T-helper 1 cell treated with Interleukin-12 subunit alpha and Interleukin-12 subunit beta and Interleukin-4 antibody, amounts not matched to agents 30 ng/mL and 1 ng/mL, for 36 hours (primary cell): ENCODE data around the gene TAF1D. TPM values are rescaled to one million over a fixed set of nuclear protein-coding genes. Genes with fewer than 3 reads are reported as not detected.
"Not testable (repeated sequence)": the region's sequence is repeated elsewhere in the genome, so short reads cannot be mapped to it uniquely, and the experiment has no call there.

Experiments used
- intact Hi-C: fragments of 100-400 bp; cut with micrococcal nuclease; formaldehyde crosslinking; loops from one replicate; pipeline ENCODE4 v1.15.1; 2024
- total RNA-seq: library from RNA; stranded (reverse); gene quantifications from 2 replicates; pipeline ENCODE4 v1.2.3, GENCODE V29; 2022

The TAF1D gene
- total RNA-seq: 177 and 180 TPM in 2 replicates

GRCh38 chr11:93741094-93741881, at the start of gene TAF1D, which contains the start of gene C11orf54:
Gene TAF1D, minus strand, starts transcription at chr11:93741495. Its CDS starts 2,191 bp downstream, at chr11:93739304.
Gene C11orf54, plus strand, starts transcription at chr11:93741672. Its CDS starts 5,722 bp downstream, at chr11:93747394.
- intact Hi-C loops: loop anchor here (1.0 to 5.0 kb wide), 14 partner anchors 23 to 1491 kb away; partner anchors contain the start of genes ANKRD49, CEP295, CWC15 and FUT4

- intact Hi-C loops: loop anchor here (1.0 to 5.0 kb wide), 13 partner anchors 44 to 1284 kb away; partner anchors contain the start of genes ANKRD49, C11orf54, CEP295 and CWC15
These were observed 43.7 kb upstream of the TAF1D start for GRCh38 chr11:93784935-93785360.

GRCh38 chr11:93784145-93784934, 43.0 kb upstream of the TAF1D start, which contains the start of gene MED17:
Gene MED17, plus strand, starts transcription at chr11:93784282. Its CDS starts 232 bp downstream, at chr11:93784514.
- intact Hi-C loops: loop anchor here (1.0 to 5.0 kb wide), 13 partner anchors 43 to 1284 kb away; partner anchors contain the start of genes ANKRD49, C11orf54, CEP295 and CWC15

- intact Hi-C loops: loop anchor here (1.0 to 5.0 kb wide), 13 partner anchors 42 to 1285 kb away; partner anchors contain the start of genes ANKRD49, C11orf54, CEP295 and CWC15
These were observed 42.5 kb upstream of the TAF1D start for GRCh38 chr11:93783765-93784144.

GRCh38 chr11:93783362-93783761, 42.1 kb upstream of the TAF1D start:
- intact Hi-C loops: loop anchor here (5.0 kb wide), 3 partner anchors 171 to 841 kb away; no protein-coding TSS in a partner anchor

GRCh38 chr11:93775289-93775688, 34.0 kb upstream of the TAF1D start:
- intact Hi-C loops: no loop called here

GRCh38 chr11:93774560-93774959, 33.3 kb upstream of the TAF1D start:
- intact Hi-C loops: not testable (repeated sequence)

- intact Hi-C loops: no loop called here
These were observed 32.4 kb upstream of the TAF1D start for GRCh38 chr11:93773601-93774200.

GRCh38 chr11:93773045-93773477, 31.8 kb upstream of the TAF1D start:
- intact Hi-C loops: no loop called here

- intact Hi-C loops: no loop called here
These were observed 30.8 kb upstream of the TAF1D start for GRCh38 chr11:93772123-93772522.

- intact Hi-C loops: no loop called here
These were observed 28.9 kb upstream of the TAF1D start for GRCh38 chr11:93770160-93770559.

GRCh38 chr11:93767018-93767417, 25.7 kb upstream of the TAF1D start:
- intact Hi-C loops: no loop called here

GRCh38 chr11:93766504-93766903, 25.2 kb upstream of the TAF1D start:
- intact Hi-C loops: no loop called here

- intact Hi-C loops: no loop called here
These were observed 24.3 kb upstream of the TAF1D start for GRCh38 chr11:93765551-93765950.

GRCh38 chr11:93761910-93762309, 20.6 kb upstream of the TAF1D start:
- intact Hi-C loops: no loop called here

- intact Hi-C loops: not testable (repeated sequence)
These were observed 17.8 kb upstream of the TAF1D start for GRCh38 chr11:93759123-93759522.

GRCh38 chr11:93757924-93758865, 16.9 kb upstream of the TAF1D start:
- intact Hi-C loops: no loop called here

- intact Hi-C loops: no loop called here
These were observed 16.0 kb upstream of the TAF1D start for GRCh38 chr11:93757301-93757700.

- intact Hi-C loops: no loop called here
These were observed 15.5 kb upstream of the TAF1D start for GRCh38 chr11:93756748-93757147.

- intact Hi-C loops: no loop called here
These were observed 11.9 kb upstream of the TAF1D start for GRCh38 chr11:93753241-93753640.
